NB4 (cell line): Measurements from ENCODE around the gene SH2D5.

ENCODE experiments used
- DNase-seq: peaks from one replicate; pipeline ENCODE4 v3.0.0; 2010; ENCODE audit warnings: low read depth
- H3K4me3 ChIP-seq: one replicate; pipeline ENCODE4 v1.5.1; 2011; ENCODE audit warnings: mild to moderate bottlenecking, low read depth, low read length, moderate library complexity
- MAX ChIP-seq: IDR thresholded peaks from 2 replicates; pipeline ENCODE4 v1.6.1; 2011; ENCODE audit warnings: low read depth, low read length
- MYC ChIP-seq: IDR thresholded peaks from 2 replicates; pipeline ENCODE4 v1.6.1; 2011; ENCODE audit warnings: low read depth, low read length
- POLR2A ChIP-seq: IDR thresholded peaks from 2 replicates; pipeline ENCODE4 v1.6.1; 2011; ENCODE audit warnings: mild to moderate bottlenecking; ENCODE audit not compliant: insufficient read length; ENCODE audit errors: extremely low read depth
- TF ChIP-seq, protein P1 (sequence below): IDR thresholded peaks from one replicate; pipeline ENCODE4 v1.5.1; 2012; ENCODE audit warnings: low read depth, low read length

SH2D5 gene

DNA sequence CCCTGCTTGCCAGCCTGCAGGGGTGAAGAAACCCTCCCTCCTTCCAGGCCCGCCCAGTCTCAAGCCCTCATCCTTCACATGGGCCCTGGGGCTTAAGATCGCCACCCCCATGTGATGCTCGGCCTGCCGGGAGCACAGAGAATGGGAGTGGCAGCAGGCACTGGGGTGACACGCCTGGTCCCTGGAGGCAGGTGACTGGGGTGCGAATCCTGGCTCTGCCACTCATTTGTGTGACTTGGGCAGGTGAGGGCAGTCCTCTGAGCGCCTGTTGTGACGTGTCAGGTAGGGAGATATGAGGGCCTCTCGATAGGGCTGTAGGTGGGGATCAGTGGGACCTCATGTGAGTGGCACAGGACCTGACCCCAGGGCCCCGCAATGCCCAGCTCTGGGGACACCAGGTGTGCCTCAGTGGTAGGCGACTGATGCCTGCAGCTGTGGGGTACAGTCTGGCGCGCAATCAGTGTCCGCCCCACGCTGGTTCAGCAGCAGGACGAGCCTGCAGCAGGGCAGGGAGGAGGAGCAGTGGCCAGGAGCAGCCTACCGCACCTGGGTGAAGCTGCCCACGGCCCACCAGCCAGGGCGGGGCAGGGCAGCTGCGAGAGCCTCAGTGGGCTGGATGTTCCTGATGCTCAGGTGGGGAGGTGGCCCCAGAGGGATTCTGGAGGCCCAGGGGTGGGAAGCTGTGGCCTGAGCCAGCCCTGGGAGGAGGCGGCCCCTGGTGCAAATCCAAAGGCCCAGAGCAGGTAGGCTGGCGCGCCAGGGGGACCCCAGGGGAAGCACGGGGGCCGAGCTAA lies 6.2 kb downstream of the SH2D5 start:
- no peak for TF ChIP-seq POLR2A
- TF ChIP-seq, protein P1, sequence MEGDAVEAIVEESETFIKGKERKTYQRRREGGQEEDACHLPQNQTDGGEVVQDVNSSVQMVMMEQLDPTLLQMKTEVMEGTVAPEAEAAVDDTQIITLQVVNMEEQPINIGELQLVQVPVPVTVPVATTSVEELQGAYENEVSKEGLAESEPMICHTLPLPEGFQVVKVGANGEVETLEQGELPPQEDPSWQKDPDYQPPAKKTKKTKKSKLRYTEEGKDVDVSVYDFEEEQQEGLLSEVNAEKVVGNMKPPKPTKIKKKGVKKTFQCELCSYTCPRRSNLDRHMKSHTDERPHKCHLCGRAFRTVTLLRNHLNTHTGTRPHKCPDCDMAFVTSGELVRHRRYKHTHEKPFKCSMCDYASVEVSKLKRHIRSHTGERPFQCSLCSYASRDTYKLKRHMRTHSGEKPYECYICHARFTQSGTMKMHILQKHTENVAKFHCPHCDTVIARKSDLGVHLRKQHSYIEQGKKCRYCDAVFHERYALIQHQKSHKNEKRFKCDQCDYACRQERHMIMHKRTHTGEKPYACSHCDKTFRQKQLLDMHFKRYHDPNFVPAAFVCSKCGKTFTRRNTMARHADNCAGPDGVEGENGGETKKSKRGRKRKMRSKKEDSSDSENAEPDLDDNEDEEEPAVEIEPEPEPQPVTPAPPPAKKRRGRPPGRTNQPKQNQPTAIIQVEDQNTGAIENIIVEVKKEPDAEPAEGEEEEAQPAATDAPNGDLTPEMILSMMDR, result no peak
- no peak for TF ChIP-seq MAX
- no peak for TF ChIP-seq MYC
- no peak overlapping the region for H3K4me3 ChIP-seq
- no peak for DNase-seq

GRCh38 chr1:20725189-20726117 lies 7.0 kb downstream of the SH2D5 start:
- TF ChIP-seq, protein P1, result no peak
- TF ChIP-seq MAX, result peak; percentile 72
- no peak overlapping the region for H3K4me3 ChIP-seq
- DNase-seq, result no peak

- TF ChIP-seq MYC, result no peak
- no peak for TF ChIP-seq POLR2A
- no peak for TF ChIP-seq MAX
- TF ChIP-seq, protein P1, result no peak
- no peak overlapping the region for H3K4me3 ChIP-seq
- no peak for DNase-seq
Observed at GRCh38 chr1:20724364-20725188, 7.9 kb downstream of the SH2D5 start.

GRCh38 chr1:20723537-20724363 lies 8.8 kb downstream of the SH2D5 start:
- no peak overlapping the region for H3K4me3 ChIP-seq
- no peak for DNase-seq
- TF ChIP-seq MYC (no peak), POLR2A (no peak), MAX (no peak)
- TF ChIP-seq, protein P1, result no peak

GRCh38 chr1:20723159-20723536 lies 9.4 kb downstream of the SH2D5 start:
- H3K4me3 ChIP-seq, result no peak overlapping the region
- DNase-seq, result no peak
- no peak for TF ChIP-seq MAX
